ENCODE data around the gene CORIN.

DNA sequence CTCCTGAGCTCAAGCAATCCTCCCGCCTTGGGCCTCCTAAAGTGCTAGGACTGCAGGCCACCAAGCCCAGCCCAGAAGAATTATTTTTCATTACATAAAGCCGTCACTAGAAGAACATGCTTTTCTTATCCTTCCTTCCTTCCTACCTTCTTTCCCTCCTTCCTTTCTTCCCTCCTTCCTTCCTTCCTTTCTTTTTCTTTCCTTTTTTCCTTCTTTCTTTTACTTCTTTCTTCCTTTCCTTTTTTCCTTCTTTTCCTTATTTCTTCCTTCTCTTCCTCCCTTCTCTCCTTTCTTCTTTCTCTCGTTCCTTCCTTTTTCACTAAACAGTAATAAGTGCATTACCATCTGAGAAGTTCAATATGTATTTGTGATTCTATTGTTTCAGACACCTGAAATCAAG is 231.4 kb downstream of the CORIN start:
- TF ChIP-seq, protein P1, sequence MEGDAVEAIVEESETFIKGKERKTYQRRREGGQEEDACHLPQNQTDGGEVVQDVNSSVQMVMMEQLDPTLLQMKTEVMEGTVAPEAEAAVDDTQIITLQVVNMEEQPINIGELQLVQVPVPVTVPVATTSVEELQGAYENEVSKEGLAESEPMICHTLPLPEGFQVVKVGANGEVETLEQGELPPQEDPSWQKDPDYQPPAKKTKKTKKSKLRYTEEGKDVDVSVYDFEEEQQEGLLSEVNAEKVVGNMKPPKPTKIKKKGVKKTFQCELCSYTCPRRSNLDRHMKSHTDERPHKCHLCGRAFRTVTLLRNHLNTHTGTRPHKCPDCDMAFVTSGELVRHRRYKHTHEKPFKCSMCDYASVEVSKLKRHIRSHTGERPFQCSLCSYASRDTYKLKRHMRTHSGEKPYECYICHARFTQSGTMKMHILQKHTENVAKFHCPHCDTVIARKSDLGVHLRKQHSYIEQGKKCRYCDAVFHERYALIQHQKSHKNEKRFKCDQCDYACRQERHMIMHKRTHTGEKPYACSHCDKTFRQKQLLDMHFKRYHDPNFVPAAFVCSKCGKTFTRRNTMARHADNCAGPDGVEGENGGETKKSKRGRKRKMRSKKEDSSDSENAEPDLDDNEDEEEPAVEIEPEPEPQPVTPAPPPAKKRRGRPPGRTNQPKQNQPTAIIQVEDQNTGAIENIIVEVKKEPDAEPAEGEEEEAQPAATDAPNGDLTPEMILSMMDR (IDR thresholded peaks at IDR 0.05) = no peak
- TF ChIP-seq EP300 (IDR thresholded peaks at IDR 0.05) (no peak), MYC (IDR thresholded peaks at IDR 0.05; ENCODE audit: borderline replicate concordance, low read length) (no peak), JUNB (IDR thresholded peaks at IDR 0.05) (no peak), JUN (IDR thresholded peaks at IDR 0.05) (no peak), EHMT2 (IDR thresholded peaks at IDR 0.05; ENCODE audit: low read depth) (no peak)
